WERI-Rb-1 (cell line): Measurements from ENCODE around the gene PPP1R12A.
A peak's percentile ranks its signal among the peaks of the same experiment; 100 is the strongest.

ENCODE experiments used
- DNase-seq: peaks from one replicate; pipeline ENCODE4 v3.0.0-alpha.2; 2020
- H3K27ac ChIP-seq: fragments of 250-450 bp; sonication (Bioruptor Pico); 2 replicates; pipeline ENCODE4 v1.5.1; 2020; ENCODE audit warnings: mild to moderate bottlenecking, moderate library complexity
- H3K27me3 ChIP-seq: fragments of 250-450 bp; sonication (Bioruptor Pico); 2 replicates; pipeline ENCODE4 v1.5.1; 2021; ENCODE audit warnings: mild to moderate bottlenecking, low read depth, moderate library complexity; ENCODE audit not compliant: insufficient read depth, severe bottlenecking
- H3K36me3 ChIP-seq: fragments of 250-450 bp; sonication (Bioruptor Pico); 2 replicates; pipeline ENCODE4 v1.5.1; 2020; ENCODE audit warnings: mild to moderate bottlenecking, moderate library complexity
- H3K4me3 ChIP-seq: 2 replicates; pipeline ENCODE4 v1.5.1; 2011; ENCODE audit warnings: low read depth, mild to moderate bottlenecking, control low read depth, low read length
- H3K9me3 ChIP-seq: fragments of 250-450 bp; sonication (Bioruptor Pico); 2 replicates; pipeline ENCODE4 v1.5.1; 2021; ENCODE audit warnings: mild to moderate bottlenecking, moderate library complexity; ENCODE audit not compliant: severe bottlenecking
- CTCF ChIP-seq: IDR thresholded peaks from 2 replicates; pipeline ENCODE4 v1.5.1; 2011; ENCODE audit warnings: low read depth, mild to moderate bottlenecking, control low read depth, inconsistent platforms, low read length

PPP1R12A gene

GRCh38 chr12:79895804-79896203, 39.1 kb downstream of the PPP1R12A start:
- Histone ChIP-seq H3K36me3 (no peaks in the 10 kb centered on the region), H3K4me3 (no peak overlapping the region), H3K27me3 (no peaks in the 10 kb centered on the region), H3K27ac (no peak overlapping the region), H3K9me3 (no peaks in the 10 kb centered on the region)
- DNase-seq: no peak
- TF ChIP-seq CTCF: no peak

GRCh38 chr12:79895071-79895470, 39.8 kb downstream of the PPP1R12A start:
- Histone ChIP-seq H3K27me3 (no peaks in the 10 kb centered on the region), H3K9me3 (no peaks in the 10 kb centered on the region), H3K27ac (no peak overlapping the region), H3K36me3 (no peaks in the 10 kb centered on the region), H3K4me3 (no peak overlapping the region)
- TF ChIP-seq CTCF: no peak
- DNase-seq: no peak

- H3K4me3 ChIP-seq: no peak overlapping the region
Observed at GRCh38 chr12:79891506-79892162, 43.3 kb downstream of the PPP1R12A start.

GRCh38 chr12:79887890-79888289, 47.0 kb downstream of the PPP1R12A start:
- Histone ChIP-seq H3K36me3 (no peaks in the 10 kb centered on the region), H3K27me3 (no peaks in the 10 kb centered on the region), H3K27ac (no peak overlapping the region), H3K4me3 (no peak overlapping the region), H3K9me3 (no peaks in the 10 kb centered on the region)
- no peak for DNase-seq
- TF ChIP-seq CTCF: no peak

More at GRCh38 chr12:79891506-79892162, 43.3 kb downstream of the PPP1R12A start:
- Histone ChIP-seq H3K27me3 (no peaks in the 10 kb centered on the region), H3K9me3 (no peaks in the 10 kb centered on the region), H3K36me3 (no peaks in the 10 kb centered on the region), H3K27ac (no peak overlapping the region)
- TF ChIP-seq CTCF: no peak
- no peak for DNase-seq

GRCh38 chr12:79886917-79887519, 47.9 kb downstream of the PPP1R12A start:
- Histone ChIP-seq H3K27ac (no peak overlapping the region), H3K36me3 (no peaks in the 10 kb centered on the region), H3K9me3 (no peaks in the 10 kb centered on the region), H3K27me3 (no peaks in the 10 kb centered on the region), H3K4me3 (no peak overlapping the region)
- TF ChIP-seq CTCF: peak; percentile 36
- no peak for DNase-seq
